ENCODE data around the gene DYNLT3. TPM values are rescaled to one million over a fixed set of nuclear protein-coding genes. Genes with fewer than 3 reads are reported as not detected.

The DYNLT3 gene
- total RNA-seq, 4 donors from 2014 or later: 10.5 to 16.9 (median 11.1) TPM

DNA sequence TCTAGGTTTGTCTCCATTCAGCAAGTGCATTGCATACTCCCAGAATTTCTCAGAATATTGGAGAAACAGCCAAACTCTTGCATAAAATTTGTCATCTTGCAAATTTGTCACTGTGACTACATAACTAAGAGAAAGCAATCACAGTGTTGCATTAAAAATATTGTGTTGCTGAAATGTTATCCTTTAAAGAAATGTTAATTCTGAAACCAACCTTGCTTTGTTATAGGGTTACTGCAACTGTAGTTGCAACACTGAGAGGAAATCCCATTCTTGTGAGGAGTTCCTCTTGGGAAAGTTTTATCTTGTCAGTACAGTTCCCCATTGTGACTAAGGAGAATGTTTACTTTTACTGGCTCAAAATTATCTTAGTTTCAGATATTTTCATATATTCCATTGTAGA lies 46.7 kb downstream of the DYNLT3 start:
- H3K4me3 ChIP-seq: no peak overlapping the region
- no peaks in the 10 kb centered on the region for H3K4me1 ChIP-seq
- no peaks in the 10 kb centered on the region for H3K9me3 ChIP-seq
- no peak overlapping the region for H3K27ac ChIP-seq
- TF ChIP-seq EP300 (IDR thresholded peaks at IDR 0.05): no peak
- TF ChIP-seq POLR2A (IDR thresholded peaks at IDR 0.05): no peak
- TF ChIP-seq, protein P1, sequence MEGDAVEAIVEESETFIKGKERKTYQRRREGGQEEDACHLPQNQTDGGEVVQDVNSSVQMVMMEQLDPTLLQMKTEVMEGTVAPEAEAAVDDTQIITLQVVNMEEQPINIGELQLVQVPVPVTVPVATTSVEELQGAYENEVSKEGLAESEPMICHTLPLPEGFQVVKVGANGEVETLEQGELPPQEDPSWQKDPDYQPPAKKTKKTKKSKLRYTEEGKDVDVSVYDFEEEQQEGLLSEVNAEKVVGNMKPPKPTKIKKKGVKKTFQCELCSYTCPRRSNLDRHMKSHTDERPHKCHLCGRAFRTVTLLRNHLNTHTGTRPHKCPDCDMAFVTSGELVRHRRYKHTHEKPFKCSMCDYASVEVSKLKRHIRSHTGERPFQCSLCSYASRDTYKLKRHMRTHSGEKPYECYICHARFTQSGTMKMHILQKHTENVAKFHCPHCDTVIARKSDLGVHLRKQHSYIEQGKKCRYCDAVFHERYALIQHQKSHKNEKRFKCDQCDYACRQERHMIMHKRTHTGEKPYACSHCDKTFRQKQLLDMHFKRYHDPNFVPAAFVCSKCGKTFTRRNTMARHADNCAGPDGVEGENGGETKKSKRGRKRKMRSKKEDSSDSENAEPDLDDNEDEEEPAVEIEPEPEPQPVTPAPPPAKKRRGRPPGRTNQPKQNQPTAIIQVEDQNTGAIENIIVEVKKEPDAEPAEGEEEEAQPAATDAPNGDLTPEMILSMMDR (IDR thresholded peaks at IDR 0.05): no peak
- TF ChIP-seq POLR2AphosphoS5 (IDR thresholded peaks at IDR 0.05): no peak
- H3K27me3 ChIP-seq: no peaks in the 10 kb centered on the region
- no peak for DNase-seq (ENCODE audit: low spot score in 2 of 2)
- H3K36me3 ChIP-seq: no peaks in the 10 kb centered on the region

DNA sequence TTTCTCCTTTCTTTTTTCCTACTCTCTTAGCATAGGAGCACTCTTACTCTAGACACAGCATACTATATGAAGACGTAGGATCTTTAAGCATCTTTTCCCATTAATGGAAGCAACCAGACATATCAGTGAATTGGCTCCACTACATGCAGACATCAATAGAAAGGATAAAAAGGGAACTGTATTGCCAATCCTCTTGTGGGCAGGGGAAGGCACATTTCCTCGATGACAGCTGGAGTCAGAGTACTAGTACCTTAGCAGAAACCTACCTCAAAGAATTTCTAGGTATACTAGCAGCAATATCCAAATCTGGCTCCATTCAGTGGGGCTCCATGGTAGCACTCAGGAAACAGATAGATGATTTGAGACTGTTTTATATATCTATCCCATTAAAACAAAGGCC lies 47.4 kb downstream of the DYNLT3 start:
- no peak for TF ChIP-seq POLR2AphosphoS5 (IDR thresholded peaks at IDR 0.05)
- TF ChIP-seq POLR2A (IDR thresholded peaks at IDR 0.05): no peak
- TF ChIP-seq EP300 (IDR thresholded peaks at IDR 0.05): no peak
- TF ChIP-seq, protein P1 (IDR thresholded peaks at IDR 0.05): no peak
- 76% methylated on average over 2 of the region's 2 CpGs for WGBS
- Histone ChIP-seq H3K4me1 (no peaks in the 10 kb centered on the region), H3K27me3 (no peaks in the 10 kb centered on the region), H3K27ac (no peak overlapping the region), H3K9me3 (no peaks in the 10 kb centered on the region), H3K4me3 (no peak overlapping the region), H3K36me3 (no peaks in the 10 kb centered on the region)
- no peak for DNase-seq (ENCODE audit: low spot score in 2 of 2)

DNA sequence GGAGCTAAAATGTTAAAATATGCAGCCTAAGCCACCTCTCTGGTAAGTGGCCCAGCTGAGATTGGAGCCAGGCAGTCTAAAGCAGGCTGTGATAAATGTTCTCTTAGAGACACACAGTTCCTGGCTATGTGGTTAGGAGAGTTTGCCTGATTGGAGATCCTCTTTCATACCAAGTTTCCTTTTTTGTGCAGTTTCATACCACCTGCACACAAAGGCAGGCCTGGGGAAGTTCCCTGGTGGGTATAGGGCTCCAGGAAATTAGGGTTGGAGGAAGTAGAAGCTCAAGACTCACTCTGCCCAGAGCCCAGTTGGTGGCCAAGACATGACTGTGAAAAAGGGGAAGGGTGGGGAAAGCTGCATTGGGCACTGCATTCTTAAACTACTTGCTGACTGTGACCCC lies 50.6 kb downstream of the DYNLT3 start:
- no peak for TF ChIP-seq EP300 (IDR thresholded peaks at IDR 0.05)
- TF ChIP-seq POLR2A (IDR thresholded peaks at IDR 0.05): no peak
- H3K36me3 ChIP-seq: no peaks in the 10 kb centered on the region
- H3K9me3 ChIP-seq: no peaks in the 10 kb centered on the region
- DNase-seq (ENCODE audit: low spot score in 2 of 2): no peak
- no peaks in the 10 kb centered on the region for H3K4me1 ChIP-seq
- no peaks in the 10 kb centered on the region for H3K27me3 ChIP-seq
- H3K27ac ChIP-seq: no peak overlapping the region
- no peak overlapping the region for H3K4me3 ChIP-seq

DNA sequence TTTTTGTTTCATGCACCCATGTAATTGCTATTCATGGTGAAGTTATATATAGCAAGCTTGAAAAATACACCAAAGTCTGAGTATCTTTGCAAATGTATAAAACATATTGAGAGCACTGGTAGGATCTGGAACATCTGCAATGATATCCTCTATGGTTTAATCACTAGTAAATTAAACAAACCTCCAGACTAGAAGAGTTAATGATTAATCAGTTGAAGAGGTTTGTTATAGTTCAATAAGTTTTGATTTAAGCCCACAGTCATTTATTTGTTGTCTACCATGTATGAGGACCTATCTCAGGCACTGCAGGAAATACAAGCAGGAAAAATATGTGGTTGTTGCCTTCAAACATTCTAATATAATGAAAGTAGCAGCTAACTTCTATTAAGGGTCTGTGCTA lies 51.1 kb downstream of the DYNLT3 start:
- Histone ChIP-seq H3K4me3 (no peak overlapping the region), H3K4me1 (no peaks in the 10 kb centered on the region), H3K36me3 (no peaks in the 10 kb centered on the region), H3K9me3 (no peaks in the 10 kb centered on the region), H3K27ac (no peak overlapping the region), H3K27me3 (no peaks in the 10 kb centered on the region)
- TF ChIP-seq POLR2AphosphoS5 (IDR thresholded peaks at IDR 0.05): no peak
- no peak for TF ChIP-seq EP300 (IDR thresholded peaks at IDR 0.05)
- TF ChIP-seq, protein P1 (IDR thresholded peaks at IDR 0.05): no peak
- TF ChIP-seq POLR2A (IDR thresholded peaks at IDR 0.05): no peak
- no peak for DNase-seq (ENCODE audit: low spot score in 2 of 2)

Other genes starting within 250 kb of the DYNLT3 start
- 1 to 10 TPM; 1.1 to 2.3 (median 1.7) TPM for gene XK, start 161.8 kb downstream of the DYNLT3 start, total RNA-seq
- gene CYBB, start 67.5 kb downstream of the DYNLT3 start, total RNA-seq: 1 to 10 TPM in 3 of 4 donors, under 1 TPM in 1; 0.73 to 3.7 (median 2.6) TPM
- gene SYTL5, start 159.0 kb upstream of the DYNLT3 start, total RNA-seq: under 1 TPM; 0.25 to 0.65 (median 0.37) TPM

Data from suprapubic skin (tissue), 4 donors.